Activated CD8-positive, alpha-beta memory T cell treated with anti-CD3 and anti-CD28 coated beads, Interleukin-2, amount 50 U/mL, for 4 hours (primary cell): ENCODE data around the gene AQR.
"Not testable (repeated sequence)": the region's sequence is repeated elsewhere in the genome, so short reads cannot be mapped to it uniquely, and the experiment has no call there.

Experiments used
- DNase-seq: peaks from one replicate; pipeline ENCODE4 v3.0.0-alpha.2; 2020

AQR gene

DNA sequence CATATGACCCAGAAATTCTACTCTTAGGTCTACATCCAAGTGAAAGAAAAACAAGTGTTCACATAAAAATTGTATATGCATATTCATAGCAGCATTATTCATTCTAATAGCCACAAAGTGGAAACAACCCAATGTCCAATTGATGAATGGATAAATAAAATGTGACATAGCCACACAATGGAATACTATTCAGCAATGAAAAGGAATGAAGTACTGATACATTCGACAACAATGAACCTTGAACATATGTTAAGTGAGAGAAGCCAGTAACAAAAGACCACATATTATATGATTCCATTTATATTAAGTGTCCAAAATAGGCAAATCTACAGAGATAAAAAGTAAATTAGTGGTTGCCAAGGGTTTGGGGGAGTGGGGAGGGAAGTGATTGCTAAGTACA lies 104.0 kb downstream of the AQR start:
- DNase-seq, result no peak

DNA sequence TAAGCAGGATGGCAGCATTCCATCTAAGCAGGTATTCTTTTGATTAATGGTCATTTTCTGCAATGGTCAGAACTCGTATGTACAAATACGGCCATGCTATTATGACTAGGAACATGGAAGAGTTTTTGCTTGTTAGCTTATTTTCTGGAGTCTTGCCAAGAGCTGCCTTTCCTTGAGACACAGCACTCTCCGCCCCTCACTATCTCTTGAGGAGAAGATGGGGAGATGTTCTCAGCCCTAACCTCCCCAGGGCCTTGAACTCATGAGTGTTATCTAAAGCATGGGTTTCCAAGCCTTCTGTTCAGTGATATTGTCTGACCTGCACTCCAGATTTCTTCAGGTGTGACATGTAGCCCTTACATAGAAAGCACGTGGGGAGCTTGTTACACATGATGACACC lies 108.3 kb downstream of the AQR start:
- DNase-seq, result no peak

DNA sequence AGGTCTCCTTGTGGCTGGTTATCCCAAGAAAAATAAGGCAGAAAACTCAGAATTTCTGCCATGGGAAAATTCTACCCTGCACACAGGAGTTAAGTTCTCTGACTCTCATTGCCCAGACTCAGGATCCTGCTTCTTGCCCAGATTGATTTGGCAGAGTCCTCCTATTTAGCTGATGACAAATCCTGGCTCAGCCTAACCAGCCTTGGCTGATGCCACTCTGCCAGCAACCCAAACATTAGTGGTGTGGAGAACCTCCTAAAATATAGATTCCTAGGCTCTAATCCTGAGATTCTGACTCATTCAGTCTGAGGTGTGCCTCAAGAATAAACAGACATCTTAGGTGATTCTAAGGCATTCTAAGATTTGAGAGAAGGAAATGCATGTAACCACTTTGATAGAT lies 113.6 kb downstream of the AQR start:
- no peak for DNase-seq

DNA sequence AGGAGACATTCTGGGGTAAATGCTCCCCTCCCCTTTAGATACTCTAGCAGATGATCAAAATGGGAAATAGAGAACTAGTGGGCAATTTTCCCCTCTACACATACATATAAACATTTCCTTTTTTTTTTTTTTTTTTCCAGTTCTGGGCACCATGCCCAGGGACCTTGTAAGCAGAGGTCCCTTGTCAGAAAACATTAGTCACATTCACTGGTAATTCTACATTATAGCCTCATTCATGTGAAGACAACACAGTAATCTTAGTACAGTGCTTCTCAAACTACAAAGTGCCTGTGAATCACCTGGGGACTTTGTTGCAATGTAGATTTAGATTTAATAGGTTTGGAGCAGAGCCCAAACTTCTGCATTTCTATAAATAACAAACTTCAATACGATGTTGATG lies 114.1 kb downstream of the AQR start:
- no peak for DNase-seq

DNA sequence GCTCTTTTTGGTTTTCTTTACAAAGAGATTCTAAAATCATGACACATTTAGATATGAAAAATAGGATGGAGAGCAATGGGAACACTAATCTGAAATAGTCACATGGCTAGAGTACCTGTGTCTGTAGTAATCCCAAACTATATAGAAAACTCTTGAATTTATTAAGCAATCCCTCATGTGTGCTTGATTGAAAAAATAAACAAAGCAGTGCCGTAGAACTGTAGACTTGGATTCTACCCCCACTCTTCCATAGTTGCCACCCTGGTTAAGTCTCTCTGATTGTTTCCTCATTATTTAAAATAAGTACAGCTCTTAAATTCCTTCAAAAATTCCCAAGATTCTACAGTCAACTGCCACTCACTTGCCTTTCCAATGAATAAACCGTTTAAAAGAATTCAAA lies 115.3 kb downstream of the AQR start:
- DNase-seq, result no peak

DNA sequence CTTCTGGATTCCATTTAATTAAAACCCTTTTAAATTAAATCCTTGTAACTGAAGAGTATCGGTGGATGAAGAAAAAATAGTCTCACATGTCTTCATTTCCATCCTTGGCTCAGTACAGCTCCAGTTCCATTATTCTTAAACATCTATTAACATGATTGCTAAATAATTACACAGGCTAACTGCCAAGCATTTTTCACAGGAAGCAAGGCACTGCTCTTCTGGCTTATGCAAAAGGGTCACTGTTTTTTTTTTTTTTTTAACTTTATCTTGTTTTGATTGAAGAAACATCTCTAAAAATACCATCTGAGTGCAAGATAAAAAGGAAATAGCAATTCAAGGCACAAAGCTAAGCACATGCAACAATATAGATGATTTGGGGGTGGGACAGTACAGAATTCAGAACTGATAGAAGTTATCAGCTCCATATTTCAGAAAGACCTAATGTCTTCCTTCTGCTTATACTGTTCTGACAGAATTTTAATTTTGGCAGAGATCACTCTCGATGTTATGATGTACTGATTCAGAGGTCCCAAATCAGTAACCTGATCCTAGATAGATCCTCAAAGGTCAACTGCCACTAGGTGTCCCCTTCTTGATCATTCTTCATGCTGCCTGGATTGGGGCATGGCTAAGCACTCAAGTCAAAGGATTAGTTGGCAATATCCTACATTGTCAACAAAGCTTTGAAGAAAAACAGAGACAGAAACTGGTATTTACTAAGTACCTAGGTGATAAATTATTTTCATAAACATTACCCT lies 116.4 kb downstream of the AQR start:
- no peak for DNase-seq

DNA sequence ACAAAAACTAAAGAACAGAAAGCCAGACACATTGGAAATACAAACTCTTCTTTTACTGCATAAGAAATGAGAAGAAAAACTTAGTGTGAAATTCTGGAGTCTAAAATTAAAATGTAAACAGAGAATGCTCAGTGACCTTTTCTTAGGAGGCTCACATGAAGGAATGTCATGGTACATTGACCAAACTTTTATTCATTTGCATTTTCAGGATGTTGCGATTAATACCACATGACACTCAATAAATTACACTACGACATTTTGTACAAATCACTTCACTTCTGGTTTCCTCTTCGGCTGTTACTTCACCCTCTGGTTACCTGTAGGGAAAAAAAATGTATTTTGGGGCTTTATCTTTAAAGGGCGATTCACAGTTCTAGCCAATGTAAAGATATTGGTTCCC lies 117.8 kb downstream of the AQR start:
- DNase-seq, result no peak

DNA sequence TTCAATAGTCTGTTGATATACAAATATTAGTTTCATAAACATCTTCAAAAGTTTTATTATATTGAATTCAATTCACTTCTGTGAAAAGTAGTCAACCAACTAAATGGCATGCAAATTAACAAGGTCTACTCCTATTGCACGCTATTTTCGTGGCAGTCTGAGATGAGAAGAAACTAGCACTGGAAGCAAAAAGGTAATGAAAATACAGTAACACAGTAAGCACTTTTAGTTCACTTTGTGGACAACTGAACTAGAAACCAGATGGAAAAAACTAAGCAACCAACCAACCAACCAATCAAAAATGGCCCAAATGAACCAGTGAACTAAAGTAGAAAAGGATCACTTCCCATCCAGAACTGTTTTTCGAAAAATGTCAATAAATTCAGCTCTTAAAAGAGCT lies 118.5 kb downstream of the AQR start:
- DNase-seq, result no peak

DNA sequence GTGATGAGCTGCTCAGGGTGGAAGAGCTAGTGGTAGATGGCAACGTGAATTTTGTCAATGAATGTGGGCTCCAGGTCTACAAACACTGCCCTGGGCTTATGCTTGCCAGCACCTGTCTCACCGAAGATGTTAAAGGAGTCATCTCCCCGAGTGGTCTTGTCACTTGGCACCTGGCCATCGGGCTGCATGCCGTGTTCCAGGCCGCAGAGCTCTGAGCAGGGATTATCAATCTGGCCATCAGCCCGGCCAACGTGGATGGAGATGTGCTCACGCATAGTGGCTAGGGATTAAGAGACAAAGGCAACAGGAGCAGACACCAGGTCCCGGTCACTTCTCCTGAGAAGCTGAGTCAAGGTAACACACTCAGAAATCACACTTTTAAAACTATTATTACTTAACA lies 119.4 kb downstream of the AQR start:
- no peak for DNase-seq

DNA sequence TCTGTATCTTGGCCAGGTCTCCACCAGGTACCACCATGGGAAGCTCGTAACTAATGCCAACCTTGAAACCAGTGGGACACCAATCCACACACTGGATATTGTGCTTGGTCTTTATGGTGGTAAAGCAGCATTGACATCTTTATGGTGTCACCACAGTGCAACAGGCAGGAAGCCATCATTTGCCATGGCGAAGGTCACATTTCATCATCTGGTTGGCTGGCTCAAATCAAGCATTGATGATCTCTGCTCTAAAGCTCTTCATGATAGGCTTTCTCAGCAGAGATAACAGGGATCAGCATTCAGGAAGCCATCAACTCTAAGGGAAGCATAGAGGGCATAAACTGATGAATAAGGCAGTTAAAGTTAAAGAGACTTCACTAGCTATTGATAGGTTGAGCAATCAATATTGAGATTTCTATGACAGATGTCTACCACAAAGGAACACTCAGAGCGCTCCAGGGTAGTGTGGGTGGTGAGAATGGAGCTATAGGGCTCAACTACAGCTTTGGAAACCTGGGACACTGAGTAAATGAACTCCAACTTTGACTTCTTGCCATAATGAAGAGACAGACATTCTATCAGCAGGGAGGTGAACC lies 120.1 kb downstream of the AQR start:
- DNase-seq, result no peak

DNA sequence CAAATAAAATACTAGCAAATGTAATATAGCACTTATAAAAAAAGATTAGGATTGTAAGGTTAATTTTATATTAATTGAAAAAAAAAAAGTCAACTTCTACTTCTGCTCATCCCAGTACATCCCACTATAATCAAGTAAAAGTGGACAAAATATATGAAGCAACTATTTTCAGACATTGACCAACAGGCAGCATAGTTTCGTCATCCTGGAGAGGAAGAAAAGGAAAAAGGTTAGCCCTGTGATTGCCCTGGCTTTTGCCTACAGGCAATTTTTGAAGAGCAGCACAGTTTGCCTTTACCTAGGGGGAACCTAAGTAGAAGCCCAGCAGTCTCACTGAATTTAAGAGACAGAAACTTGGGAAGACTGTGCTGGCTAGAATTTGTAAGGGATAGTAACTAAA lies 121.9 kb downstream of the AQR start:
- no peak for DNase-seq

DNA sequence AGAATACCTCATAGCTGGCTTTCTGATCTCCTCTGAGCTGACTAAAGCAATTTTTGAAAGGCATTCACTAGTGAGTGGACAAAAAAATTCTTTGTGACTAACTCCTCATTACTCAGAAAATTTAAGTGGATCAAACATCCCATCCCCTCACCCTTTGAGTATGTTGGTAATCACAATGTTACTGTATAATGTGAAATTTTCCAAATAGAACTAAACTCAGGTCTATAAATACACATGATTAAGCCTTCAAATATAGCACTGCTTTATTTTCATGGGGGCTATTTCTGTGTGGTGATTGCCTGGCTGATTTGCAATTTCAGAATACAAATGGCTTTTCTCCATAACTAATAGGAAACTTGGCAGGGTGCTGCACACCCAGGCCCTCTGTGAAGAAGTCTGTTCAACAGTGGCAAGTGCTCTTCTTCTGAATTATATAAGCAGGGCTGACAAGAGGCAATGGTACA lies 128.2 kb downstream of the AQR start:
- DNase-seq, result no peak

DNA sequence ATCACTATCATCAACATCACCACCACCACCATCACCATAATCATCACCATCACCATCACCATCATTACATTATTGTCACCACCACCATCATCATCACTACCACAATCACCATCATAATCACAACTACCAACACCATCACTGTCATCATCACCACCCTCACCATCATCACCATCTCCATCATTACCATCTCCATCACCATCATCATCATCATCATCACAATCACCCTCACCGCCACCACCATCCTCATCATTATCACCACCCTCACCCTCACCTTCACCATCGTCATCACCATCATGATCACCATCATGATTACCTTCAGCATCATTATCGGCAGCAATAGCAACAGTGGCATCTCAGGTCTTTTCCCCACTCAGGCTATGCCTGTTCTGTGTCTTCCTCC lies 131.3 kb downstream of the AQR start:
- no peak for DNase-seq

DNA sequence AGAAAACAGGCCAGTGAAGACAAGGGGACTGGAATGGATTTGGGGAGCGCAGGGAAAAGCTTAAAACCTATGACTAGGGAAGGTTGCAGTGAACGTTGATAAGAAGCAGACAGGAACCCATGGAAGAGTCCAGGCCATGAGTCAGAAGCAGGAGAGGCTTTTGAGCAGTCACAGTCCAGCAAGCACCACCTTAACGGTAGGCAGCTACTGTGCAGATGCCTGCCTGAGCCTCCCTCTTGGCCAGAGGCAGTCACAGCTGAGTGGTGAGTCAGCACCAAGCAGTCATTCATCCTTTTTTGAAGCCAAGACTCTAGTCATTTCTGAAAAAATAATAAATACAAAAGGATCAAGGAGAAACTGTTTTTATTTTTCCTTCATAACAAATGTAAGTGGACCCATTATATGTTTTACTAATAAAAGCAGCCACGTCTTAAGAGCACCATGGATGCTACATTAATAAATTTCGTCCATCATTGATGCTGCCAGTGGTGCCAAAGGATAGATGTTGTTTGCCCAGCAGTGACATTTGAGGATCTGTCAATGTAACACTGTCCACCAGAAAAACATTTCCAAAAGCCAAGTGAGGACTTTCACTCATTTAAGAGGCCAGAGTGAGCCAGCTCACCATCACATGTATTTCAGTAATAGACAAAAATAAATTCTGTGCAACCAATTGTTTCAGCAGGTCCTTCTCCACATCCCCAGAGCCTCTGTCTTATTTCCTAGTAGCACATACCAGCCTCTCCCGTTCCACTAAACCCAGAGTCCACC lies 132.1 kb downstream of the AQR start:
- DNase-seq, result no peak

DNA sequence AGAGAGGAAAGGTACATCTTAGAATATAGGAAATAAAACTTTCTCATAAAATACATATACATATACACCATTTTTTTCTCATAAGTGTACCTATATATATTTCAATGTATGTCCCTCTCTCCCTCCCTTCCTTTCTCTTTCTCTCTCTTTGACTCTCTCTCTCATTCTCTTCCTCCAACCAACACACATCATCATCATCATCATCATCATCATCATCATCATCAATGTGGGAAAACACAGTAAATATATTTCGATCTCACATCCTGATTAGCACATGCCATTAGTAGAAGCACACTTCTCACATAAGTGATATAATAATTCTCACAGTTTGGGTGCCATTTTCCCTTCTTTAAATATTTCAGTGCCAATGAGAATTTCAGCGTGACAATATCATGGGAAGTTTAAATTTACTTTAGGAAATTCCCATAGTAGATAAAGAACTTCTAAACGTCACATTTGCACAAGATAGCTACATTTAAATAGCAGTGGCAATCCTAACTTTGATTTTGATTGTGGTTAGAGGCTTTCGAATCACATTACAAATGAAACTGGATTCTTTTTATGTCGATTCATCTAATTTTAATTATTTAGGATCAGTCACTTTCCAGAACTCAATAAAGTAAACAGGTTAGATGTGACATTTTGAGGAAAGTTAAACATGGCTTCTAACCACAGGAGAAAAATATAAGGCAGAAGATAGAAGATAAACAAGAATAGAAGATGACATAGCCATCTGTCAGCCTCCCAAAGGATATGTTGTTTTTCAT lies 141.2 kb downstream of the AQR start:
- no peak for DNase-seq

DNA sequence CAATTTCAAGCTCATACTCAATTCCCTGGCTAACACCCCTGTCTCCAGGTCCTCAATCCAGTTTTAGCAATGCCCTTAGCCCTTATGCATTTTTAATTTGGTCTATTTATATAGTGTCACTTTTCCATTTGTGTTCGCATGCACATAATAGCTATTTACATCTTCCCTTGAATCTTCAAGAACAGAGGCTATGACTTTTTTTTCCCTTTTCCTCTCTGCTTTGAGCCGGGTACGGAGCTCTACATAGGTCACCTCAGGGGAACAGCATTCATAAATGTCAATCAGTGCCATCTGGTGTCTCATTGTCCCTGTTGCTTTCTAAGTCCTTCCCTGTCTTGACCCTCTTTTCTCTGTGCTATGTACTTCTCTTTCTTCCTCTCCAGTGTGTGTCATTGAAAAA lies 147.7 kb downstream of the AQR start:
- DNase-seq, result no peak

DNA sequence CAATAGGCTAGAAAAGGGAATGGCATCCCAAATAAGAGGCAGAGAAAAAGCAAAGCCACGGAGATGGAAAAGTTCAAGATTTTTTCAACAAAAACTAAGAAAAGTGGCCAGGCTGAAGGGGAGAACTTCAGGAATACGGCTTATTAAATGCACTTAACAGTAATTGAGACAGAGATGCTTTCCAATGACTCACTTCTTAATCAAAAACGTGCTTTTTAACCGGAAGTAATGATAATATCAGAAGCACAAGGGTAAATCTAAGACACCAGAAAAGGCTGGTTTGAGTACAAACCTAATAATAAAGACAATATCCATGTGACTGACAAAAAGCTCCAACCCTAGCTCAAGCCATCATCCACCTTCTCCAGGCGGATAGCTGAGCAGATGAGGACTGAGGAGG lies 149.4 kb downstream of the AQR start:
- no peak for DNase-seq

DNA sequence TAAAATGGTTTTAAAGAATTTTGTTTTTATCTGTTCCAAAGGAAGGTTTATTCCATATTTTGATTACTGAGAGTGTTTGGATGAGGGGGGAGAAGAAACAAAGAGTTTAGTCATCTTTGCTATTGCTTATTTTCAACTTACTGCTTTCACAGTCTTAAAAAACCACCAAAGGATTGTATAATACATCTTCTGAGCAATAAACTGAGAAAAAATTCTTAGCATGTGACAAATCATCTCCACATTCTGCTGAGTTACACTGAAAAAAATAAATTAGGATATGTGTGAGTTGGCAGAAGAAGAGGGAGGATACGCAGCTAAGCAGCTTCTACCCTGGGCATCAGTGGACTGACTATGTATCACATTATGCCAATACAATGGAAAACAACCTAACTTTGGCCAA lies 151.0 kb downstream of the AQR start:
- no peak for DNase-seq

DNA sequence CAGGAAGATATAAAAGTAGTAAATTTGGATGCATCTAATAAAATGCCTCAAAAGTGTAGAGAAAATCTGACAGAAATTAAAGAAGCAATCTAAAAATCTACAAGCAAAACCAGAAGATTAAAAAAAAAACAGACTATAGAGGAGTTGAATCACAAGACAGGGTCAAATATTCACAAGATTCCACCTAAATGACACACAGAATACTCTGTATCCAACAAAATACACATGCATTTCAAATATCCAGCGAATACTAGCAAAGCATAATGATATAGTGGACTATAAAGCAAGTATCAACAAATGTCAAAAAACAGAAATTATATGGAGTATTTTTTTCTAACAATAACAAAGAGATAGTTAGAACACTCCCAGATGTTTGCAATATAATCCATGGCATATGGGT lies 153.7 kb downstream of the AQR start:
- no peak for DNase-seq

DNA sequence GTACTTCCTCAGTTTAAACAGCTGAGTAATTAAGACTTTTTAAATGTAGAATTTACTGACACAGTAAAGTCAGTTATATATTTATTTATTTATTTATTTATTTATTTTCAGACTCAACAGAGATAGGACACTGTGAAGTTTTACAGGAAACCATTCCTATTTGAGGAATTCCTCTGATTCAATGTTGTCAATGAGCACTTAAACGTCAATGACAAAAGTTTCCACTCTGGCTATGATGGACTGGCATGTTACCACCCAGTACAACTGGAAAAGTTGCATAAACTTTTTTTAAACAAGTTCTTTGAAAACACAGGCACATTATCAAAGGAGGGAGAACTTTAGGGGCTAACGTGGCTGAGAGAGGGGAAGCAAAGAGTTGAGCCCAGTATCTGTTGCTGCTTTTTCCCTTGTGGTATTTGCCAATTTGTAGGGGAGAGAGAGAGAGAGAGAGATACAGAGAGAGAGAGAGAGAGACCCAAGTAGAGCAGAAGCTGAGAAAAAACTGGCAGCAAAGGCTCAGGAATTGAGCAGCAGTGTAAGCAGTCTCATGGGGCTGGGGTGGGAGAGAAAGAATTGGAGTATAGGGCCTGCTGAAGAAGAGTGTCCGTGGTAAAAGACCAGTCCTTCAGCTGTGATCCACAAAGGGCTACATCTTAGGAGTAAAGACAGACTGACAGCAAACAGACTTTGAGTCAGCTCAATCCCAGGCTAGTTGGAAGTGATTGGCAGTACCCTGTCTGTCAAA lies 155.9 kb downstream of the AQR start:
- no peak for DNase-seq

DNA sequence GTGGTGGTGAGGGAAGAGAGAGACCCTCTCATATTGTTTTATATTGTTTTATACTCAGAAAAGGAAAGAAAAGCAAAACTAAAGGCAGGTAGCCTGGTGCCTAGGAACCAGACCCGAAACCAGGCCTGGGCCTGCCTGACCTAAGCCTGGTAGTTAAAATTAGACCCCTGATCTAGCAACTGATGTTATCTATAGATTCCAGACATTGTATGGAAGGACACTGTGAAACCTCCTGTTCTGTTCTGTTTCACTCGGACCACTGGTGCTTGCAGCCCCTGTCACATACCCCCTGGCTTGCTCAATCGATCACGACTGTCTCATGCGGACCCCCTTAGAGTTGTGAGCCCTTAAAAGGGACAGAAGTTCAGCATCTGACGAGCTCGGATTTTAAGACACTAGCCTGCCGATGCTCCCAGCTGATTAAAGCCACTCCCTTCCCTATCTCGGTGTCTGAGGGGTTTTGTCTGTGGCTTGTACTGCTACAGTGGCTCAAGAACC lies 156.6 kb downstream of the AQR start:
- not testable (repeated sequence) for DNase-seq

DNA sequence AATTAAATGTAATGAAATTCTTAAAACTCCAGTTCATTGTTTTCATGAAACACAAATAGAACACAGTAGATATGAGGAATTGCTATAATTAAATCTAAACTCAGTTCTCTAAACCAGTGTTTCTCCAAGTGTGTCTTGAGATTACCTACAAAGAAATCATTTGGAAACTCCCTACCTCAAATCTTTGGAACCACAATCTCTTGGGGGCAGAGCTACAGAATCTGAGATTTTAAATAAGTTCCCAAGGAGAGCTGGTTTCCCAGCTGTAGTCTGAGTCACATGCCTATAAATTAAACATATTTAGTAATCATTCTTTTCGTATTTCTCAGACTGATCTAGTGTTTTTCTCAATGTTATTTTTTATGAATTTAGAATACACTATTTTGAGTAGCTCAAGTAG lies 157.2 kb downstream of the AQR start:
- no peak for DNase-seq
